CD14-positive monocyte (primary cell): Measurements from ENCODE around the gene NRXN3. TPM values are rescaled to one million over a fixed set of nuclear protein-coding genes. Genes with fewer than 3 reads are reported as not detected.

ENCODE experiments used
- DNase-seq, 3 donors: peaks; one replicate each; pipeline ENCODE4 v3.0.0-alpha.2; 2011 to 2022
- H2AFZ ChIP-seq: 2 replicates; pipeline ENCODE4 v1.6.0; 2012; ENCODE audit warnings: mild to moderate bottlenecking, low read depth, low read length, inconsistent platforms; ENCODE audit not compliant: insufficient read depth, poor library complexity, severe bottlenecking
- H3K27ac ChIP-seq, 2 donors: 1 replicate in 1 of 2; 2 replicates in 1 of 2; pipeline ENCODE4 v1.5.1; 2012 to 2013; ENCODE audit warnings: low read length in 2 of 2, control low read depth in 1 of 2, inconsistent platforms in 1 of 2, low read depth in 1 of 2, mild to moderate bottlenecking in 1 of 2
- H3K27me3 ChIP-seq, 2 donors: one replicate each; pipeline versions ENCODE4 v1.6.0 to v1.6.1; 2011 to 2013; ENCODE audit warnings: low read length in 2 of 2; ENCODE audit not compliant: control insufficient read depth in 2 of 2, insufficient read depth in 2 of 2
- H3K36me3 ChIP-seq, 2 donors: replicated peaks in 1 of 2; 1 replicate in 1 of 2; 2 replicates in 1 of 2; pipeline versions ENCODE4 v1.5.1 to v1.6.1; 2012 to 2013; ENCODE audit warnings: low read length in 2 of 2, control low read depth in 1 of 2, inconsistent platforms in 1 of 2, mild to moderate bottlenecking in 1 of 2; ENCODE audit not compliant: insufficient read depth in 2 of 2, control insufficient read depth in 1 of 2
- H3K4me1 ChIP-seq, 2 donors: 1 replicate in 1 of 2; 2 replicates in 1 of 2; pipeline versions ENCODE4 v1.5.1 to v1.6.1; 2012 to 2013; ENCODE audit warnings: low read length in 2 of 2, control low read depth in 1 of 2, inconsistent platforms in 1 of 2, mild to moderate bottlenecking in 1 of 2, moderate library complexity in 1 of 2; ENCODE audit not compliant: insufficient read depth in 2 of 2, control insufficient read depth in 1 of 2
- H3K4me2 ChIP-seq: replicated peaks from 2 replicates; pipeline ENCODE3; 2012; ENCODE audit warnings: low read length, moderate library complexity, mild to moderate bottlenecking; ENCODE audit not compliant: poor library complexity, severe bottlenecking; ENCODE audit errors: extremely low read depth
- H3K4me3 ChIP-seq, 3 experiments: fragments of 200-600 bp in 1 of 3; sonication (generic) in 1 of 3; replicated peaks in 1 of 3; 1 replicate in 2 of 3; 2 replicates in 1 of 3; pipeline ENCODE4 v1.5.1; 2011 to 2013; ENCODE audit warnings: low read length in 3 of 3, mild to moderate bottlenecking in 3 of 3, control low read depth in 2 of 3, low read depth in 2 of 3, inconsistent platforms in 1 of 3, moderate library complexity in 1 of 3
- H3K79me2 ChIP-seq: 2 replicates; pipeline ENCODE4 v1.6.0; 2012; ENCODE audit warnings: mild to moderate bottlenecking, control low read depth, inconsistent platforms, low read length, moderate library complexity; ENCODE audit not compliant: insufficient read depth
- H3K9ac ChIP-seq: 2 replicates; pipeline ENCODE4 v1.6.0; 2017; ENCODE audit warnings: low read length, mild to moderate bottlenecking; ENCODE audit not compliant: insufficient read depth, poor library complexity, severe bottlenecking
- H3K9me3 ChIP-seq, 2 donors: replicated peaks in 1 of 2; 1 replicate in 1 of 2; 2 replicates in 1 of 2; pipeline versions ENCODE4 v1.5.1 to v1.6.1; 2012 to 2013; ENCODE audit warnings: low read length in 2 of 2, control low read depth in 1 of 2; ENCODE audit not compliant: control insufficient read depth in 1 of 2, insufficient read depth in 1 of 2
- H4K20me1 ChIP-seq: 2 replicates; pipeline ENCODE4 v1.6.0; 2012; ENCODE audit warnings: mild to moderate bottlenecking, low read length, control low read depth, moderate library complexity; ENCODE audit not compliant: insufficient read depth
- H3K27ac Mint-ChIP-seq, 7 donors: one replicate each; pipeline ENCODE4 v1.8.0; 2020; ENCODE audit warnings: mild to moderate bottlenecking in 7 of 7, mixed read lengths in 7 of 7, moderate library complexity in 6 of 7, inconsistent platforms in 2 of 7
- H3K27me3 Mint-ChIP-seq, 3 donors: one replicate each; pipeline ENCODE4 v1.8.0; 2021 to 2022; ENCODE audit warnings: low read depth in 3 of 3, mild to moderate bottlenecking in 3 of 3, mixed read lengths in 3 of 3, moderate library complexity in 3 of 3, inconsistent platforms in 1 of 3
- H3K36me3 Mint-ChIP-seq, 2 donors: one replicate each; pipeline ENCODE4 v1.8.0; 2020; ENCODE audit warnings: mixed read lengths in 2 of 2, inconsistent platforms in 1 of 2, mild to moderate bottlenecking in 1 of 2
- H3K4me1 Mint-ChIP-seq: one replicate; pipeline ENCODE4 v1.8.0; 2020; ENCODE audit warnings: mild to moderate bottlenecking, mixed read lengths
- H3K4me3 Mint-ChIP-seq, 2 donors: one replicate each; pipeline ENCODE4 v1.8.0; 2020; ENCODE audit warnings: mild to moderate bottlenecking in 2 of 2, mixed read lengths in 2 of 2, moderate library complexity in 1 of 2
- H3K9me3 Mint-ChIP-seq, 7 donors: one replicate each; pipeline ENCODE4 v1.8.0; 2020 to 2022; ENCODE audit warnings: mixed read lengths in 7 of 7, mild to moderate bottlenecking in 6 of 7, moderate library complexity in 6 of 7, inconsistent platforms in 2 of 7
- CTCF ChIP-seq: fragments of 200-600 bp; IDR thresholded peaks from one replicate; pipeline ENCODE4 v1.8.0; 2022; ENCODE audit warnings: antibody characterized with exemption, mild to moderate bottlenecking
- WGBS: methylation state at CpG from one replicate; pipeline ENCODE4 v1.1.5; 2013; ENCODE audit warnings: missing lambda C conversion rate; ENCODE audit not compliant: insufficient coverage; 5-methylcytosine and 5-hydroxymethylcytosine counted together
- intact Hi-C, 2 donors: fragments of 100-400 bp; cut with micrococcal nuclease; formaldehyde crosslinking; loops; one replicate each; pipeline versions ENCODE4 v1.15.0 to v1.15.1; 2023
- polyA plus RNA-seq, 3 donors: library from polyadenylated mRNA; depleted of rRNA in 1 of 3; unstranded in 2 of 3; stranded (reverse) in 1 of 3; fragments of 300-500 nt in 2 of 3; fragments of >200 nt in 1 of 3; fragmentation: Illumina TruSeq in 2 of 3; gene quantifications; 1 replicate in 2 of 3; 2 replicates in 1 of 3; pipeline ENCODE4 v1.2.3, GENCODE V29; 2012 to 2021

The NRXN3 gene
- polyA plus RNA-seq, 3 donors, result not detected

GRCh38 chr14:78576437-78577166 lies 406.4 kb downstream of the NRXN3 start:
- H3K4me1 Mint-ChIP-seq, result no peaks in the 10 kb centered on the region
- H3K79me2 ChIP-seq, result no peaks in the 10 kb centered on the region
- no peak overlapping the region for H3K27ac Mint-ChIP-seq
- no peaks in the 10 kb centered on the region for H4K20me1 ChIP-seq
- peaks cover 0 to 3% (median 0%) of the 10 kb centered on the region in 3 donors for H3K27me3 Mint-ChIP-seq
- H3K27me3 ChIP-seq, result no peaks in the 10 kb centered on the region
- TF ChIP-seq CTCF, result no peak
- no peak overlapping the region for H3K4me3 Mint-ChIP-seq
- H3K4me3 ChIP-seq, result no peak overlapping the region
- DNase-seq, result no peak
- no peak overlapping the region for H3K9ac ChIP-seq
- H2AFZ ChIP-seq, result no peak overlapping the region
- H3K4me1 ChIP-seq, result no peaks in the 10 kb centered on the region
- no peaks in the 10 kb centered on the region for H3K36me3 Mint-ChIP-seq
- WGBS, result 82% methylated on average over 2 of the region's 5 CpGs
- H3K36me3 ChIP-seq, result no peaks in the 10 kb centered on the region
- H3K9me3 Mint-ChIP-seq, result peaks cover 8 to 19% (median 15%) of the 10 kb centered on the region in 7 donors
- intact Hi-C loops, result no loop called here
- H3K4me2 ChIP-seq, result no peak overlapping the region
- no peak overlapping the region for H3K27ac ChIP-seq
- H3K9me3 ChIP-seq, result peaks cover 12 to 17% of the 10 kb centered on the region in 2 donors

GRCh38 chr14:78581229-78581628 lies 411.1 kb downstream of the NRXN3 start:
- Histone ChIP-seq H3K27ac (no peak overlapping the region), H3K4me1 (no peaks in the 10 kb centered on the region), H2AFZ (no peak overlapping the region), H3K9ac (no peak overlapping the region), H3K36me3 (no peaks in the 10 kb centered on the region), H3K4me3 (no peak overlapping the region), H3K4me2 (no peak overlapping the region), H4K20me1 (no peaks in the 10 kb centered on the region), H3K79me2 (no peaks in the 10 kb centered on the region), H3K27me3 (no peaks in the 10 kb centered on the region), H3K9me3 (no peaks in the 10 kb centered on the region)
- Mint-ChIP-seq H3K36me3 (no peaks in the 10 kb centered on the region), H3K27ac (no peak overlapping the region), H3K27me3 (no peaks in the 10 kb centered on the region), H3K4me3 (no peak overlapping the region), H3K9me3 (peaks cover 0 to 2% (median 0%) of the 10 kb centered on the region in 7 donors), H3K4me1 (no peaks in the 10 kb centered on the region)
- no peak for TF ChIP-seq CTCF
- no peak for DNase-seq
- intact Hi-C loops, result no loop called here
- WGBS, result 31% methylated on average over 3 of the region's 5 CpGs
